Embryonic facial prominence (tissue), 1 donor: ENCODE measurements around the gene GRIN3A.

Source experiments
- DNase-seq: peaks from one replicate; pipeline ENCODE4 v3.0.0-alpha.2; 2016; ENCODE audit errors: extremely low spot score

GRIN3A gene

GRCh38 chr9:101705135-101705661, 33.2 kb downstream of the GRIN3A start:
- DNase-seq = no peak

DNA sequence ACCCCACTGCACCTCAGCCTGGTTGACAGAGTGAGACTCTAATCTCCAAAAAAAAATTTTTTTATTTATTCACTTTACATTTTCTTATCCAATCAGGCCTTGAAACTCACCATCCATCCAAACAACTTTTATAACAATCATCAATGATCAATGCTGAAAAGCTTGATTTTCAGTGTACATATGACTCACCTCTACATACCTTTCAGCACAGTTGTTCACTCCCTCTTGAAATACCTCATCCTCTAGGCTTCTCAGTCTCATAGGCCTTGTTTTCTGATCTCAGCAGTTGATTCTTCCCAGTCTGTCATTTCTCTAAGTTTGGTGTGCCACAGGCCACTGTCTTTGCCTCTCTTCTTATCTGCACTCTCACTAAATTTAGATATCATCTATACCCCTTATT, 36.2 kb downstream of the GRIN3A start:
- no peak for DNase-seq

GRCh38 chr9:101693546-101694336, 44.7 kb downstream of the GRIN3A start:
- DNase-seq = no peak

- no peak for DNase-seq
Observed at GRCh38 chr9:101691657-101692056, 46.8 kb downstream of the GRIN3A start.

GRCh38 chr9:101689039-101689438, 49.4 kb downstream of the GRIN3A start:
- no peak for DNase-seq

- no peak for DNase-seq
Observed at GRCh38 chr9:101684665-101685064, 53.8 kb downstream of the GRIN3A start.

DNA sequence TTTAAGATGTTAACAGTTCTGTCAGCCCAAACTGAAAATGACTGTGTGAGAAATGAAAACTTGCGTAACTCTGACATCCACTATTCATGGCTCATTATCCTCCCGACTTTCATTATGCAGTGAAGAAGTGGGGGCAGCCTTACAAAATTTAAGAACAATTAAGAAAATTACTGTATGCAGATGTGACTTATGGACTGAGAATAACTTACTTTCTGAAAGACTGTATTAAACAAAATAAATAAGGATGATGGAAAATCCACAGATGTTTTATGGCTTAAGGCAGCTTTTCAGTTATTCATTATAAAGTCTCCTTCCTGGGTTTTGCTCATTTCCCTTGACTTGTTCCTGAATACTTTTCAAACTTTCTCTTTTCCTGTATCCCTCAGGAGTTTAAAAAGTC, 55.2 kb downstream of the GRIN3A start:
- DNase-seq = no peak

GRCh38 chr9:101677861-101678260, 60.6 kb downstream of the GRIN3A start:
- no peak for DNase-seq

DNA sequence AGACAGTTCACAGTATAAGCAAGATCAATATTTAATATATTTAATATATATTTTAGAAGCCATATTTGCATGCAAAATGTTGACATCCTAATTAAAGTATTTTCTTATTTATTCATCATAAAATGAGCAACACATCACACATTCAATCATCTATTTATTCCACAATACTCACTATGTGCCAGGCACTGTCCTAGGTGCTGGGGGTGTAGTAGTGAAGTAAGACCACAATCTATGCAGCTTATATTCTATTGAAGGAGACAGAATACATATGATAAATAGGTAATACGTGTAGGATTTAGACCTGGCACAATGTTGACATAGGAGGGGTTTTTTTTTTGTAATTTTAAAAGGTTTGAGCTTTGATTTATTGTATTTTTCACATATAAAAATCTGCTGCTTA, 63.1 kb downstream of the GRIN3A start:
- no peak for DNase-seq

- DNase-seq = no peak
Observed at GRCh38 chr9:101674165-101674564, 64.3 kb downstream of the GRIN3A start.

- DNase-seq = no peak
Observed at GRCh38 chr9:101673642-101674041, 64.8 kb downstream of the GRIN3A start.

DNA sequence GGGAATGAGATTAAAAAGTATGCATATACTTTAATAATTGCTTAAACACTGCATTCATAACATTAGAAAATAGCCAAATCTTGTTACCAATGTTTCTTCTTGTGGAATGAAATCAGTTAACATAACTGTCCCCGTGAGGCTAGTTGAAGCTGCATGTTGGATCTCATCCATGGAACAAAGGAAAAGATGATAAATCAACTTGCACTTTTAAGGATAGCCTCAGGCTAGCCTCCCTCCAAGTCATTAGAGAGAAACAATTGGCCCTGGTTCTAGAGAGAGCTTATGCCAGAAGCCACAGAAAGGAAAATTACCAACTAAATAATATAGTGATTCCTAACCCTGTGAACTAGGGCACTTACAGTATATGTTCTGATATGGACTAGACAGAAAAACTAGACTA, 66.9 kb downstream of the GRIN3A start:
- no peak for DNase-seq

DNA sequence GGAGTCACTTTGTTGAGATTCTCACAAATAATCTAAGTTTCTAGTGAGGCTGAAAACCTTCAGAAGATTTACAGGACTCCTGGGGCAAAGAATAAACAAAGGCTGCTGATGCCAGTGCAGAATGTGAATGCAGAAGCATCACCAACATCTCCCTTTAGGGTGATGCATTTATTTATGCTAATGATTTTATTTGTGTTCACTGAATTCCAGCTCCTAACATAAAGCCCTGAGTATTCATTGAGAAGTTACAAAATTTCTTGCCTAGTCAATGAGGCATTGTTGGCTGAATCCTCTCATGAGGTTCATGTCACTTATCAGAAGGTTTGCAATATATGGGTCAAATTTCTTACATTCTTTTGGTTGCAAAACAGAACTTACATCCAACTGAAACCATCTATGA, 70.0 kb downstream of the GRIN3A start:
- DNase-seq = no peak

GRCh38 chr9:101664453-101664852, 74.0 kb downstream of the GRIN3A start:
- no peak for DNase-seq

DNA sequence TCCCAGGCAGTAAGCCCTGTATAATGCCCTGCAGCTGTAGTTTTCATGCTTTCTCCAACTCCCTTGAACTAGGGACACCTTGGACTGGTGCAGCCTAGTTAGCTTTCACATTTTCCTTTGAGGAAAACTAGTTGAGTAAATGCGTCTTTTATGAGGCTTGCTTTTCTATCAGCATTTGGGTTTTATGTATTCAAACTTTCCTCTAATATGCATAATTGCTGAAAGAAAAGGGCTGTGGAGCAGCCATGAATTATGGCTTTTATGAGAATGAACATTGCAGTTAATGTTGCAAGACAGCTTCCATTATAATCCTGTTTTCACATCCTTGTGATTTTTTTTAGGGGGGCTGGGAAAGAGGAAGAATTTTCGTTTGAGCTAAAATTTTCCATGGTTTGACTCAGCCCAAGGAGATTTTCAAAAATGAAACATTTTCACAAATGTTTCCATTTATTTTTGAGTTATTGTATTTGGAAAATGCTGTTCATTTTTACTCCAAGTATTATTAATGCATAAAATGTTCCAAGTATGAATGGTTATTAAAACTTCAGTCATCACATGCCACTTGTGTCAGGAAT, 85.8 kb downstream of the GRIN3A start:
- no peak for DNase-seq

GRCh38 chr9:101650142-101650541, 88.3 kb downstream of the GRIN3A start:
- DNase-seq = no peak

DNA sequence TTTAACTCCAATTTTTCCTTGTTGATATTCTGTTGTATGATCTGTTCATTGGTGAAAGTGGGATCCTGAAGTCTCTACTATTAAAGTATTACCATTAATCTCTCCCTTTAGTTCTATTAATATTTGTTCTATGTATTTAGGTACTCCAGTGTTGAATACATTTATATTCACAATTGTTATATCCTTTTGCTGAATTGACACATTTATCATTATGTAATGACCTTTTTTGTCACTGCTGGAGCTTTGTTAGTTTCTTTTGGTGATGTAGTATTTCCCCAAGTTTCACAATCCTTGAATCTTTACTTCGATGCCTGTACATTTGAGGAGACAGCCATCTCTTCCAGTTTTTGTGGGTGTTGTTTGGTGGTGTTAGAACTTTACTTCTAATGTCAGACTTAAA, 90.0 kb downstream of the GRIN3A start:
- no peak for DNase-seq

DNA sequence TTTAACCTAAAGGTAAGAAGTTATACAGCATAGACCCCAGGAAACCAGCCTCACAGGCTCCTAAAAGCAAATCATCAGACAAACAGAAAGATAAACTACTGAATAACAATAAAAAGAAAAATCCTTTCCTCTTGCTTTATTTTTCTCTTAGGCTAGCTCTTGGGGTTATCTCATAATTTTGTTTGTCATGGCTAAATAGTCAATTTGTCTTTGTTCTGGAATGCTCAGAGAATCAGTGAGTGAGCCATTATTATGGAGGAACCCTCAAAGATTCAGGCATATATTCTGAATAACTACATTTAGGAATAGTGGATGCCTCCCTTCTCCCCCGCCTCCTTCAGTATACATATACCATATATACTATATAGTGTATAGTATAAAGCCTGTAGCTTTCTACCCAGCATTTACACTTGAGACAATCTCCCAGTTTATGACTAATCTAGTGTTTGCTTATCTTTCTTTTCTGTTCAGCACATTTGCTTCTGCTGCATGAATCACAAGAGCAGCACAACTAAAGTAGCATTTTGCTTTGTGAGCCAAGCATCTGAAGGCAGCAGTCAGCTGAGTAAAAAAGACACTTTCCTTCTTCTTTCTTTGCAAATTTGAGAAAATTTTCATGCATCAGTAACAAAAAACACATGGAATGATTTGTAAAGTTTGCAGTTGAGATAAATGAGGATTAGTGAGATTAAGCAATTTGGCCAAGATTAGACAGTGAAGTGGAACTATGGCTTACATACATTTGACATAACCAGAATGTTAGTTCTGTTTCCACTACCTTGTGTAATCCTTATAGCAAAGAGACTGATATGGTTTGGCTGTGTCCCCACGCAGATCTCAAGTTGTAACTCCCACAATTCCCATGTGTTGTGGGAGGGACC, 98.4 kb downstream of the GRIN3A start:
- no peak for DNase-seq

DNA sequence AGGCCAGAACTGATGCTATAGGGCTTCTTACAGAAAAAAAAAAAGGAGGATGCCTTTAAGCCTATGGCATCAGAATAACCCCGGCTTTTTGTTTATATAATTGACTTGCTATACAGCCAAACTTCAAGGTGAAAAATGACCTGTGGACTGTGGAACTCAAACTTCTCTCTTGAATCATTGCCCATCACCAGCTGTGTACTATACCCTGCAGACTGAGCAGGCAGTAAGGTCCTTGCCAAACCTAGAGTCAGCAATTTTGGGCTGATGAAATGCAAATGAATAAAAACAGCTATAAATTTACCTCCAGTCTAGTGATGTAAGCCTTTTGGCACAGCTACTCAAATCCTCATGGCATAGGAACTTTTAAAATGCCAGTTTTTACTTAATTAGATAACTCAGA, 99.1 kb downstream of the GRIN3A start:
- DNase-seq = no peak

- DNase-seq = no peak
Observed at GRCh38 chr9:101636247-101636646, 102.2 kb downstream of the GRIN3A start.

GRCh38 chr9:101635473-101635872, 103.0 kb downstream of the GRIN3A start:
- no peak for DNase-seq

- no peak for DNase-seq
Observed at GRCh38 chr9:101634741-101635409, 103.6 kb downstream of the GRIN3A start.
